Measurements from ENCODE around the gene DCP1A.

DCP1A gene

DNA sequence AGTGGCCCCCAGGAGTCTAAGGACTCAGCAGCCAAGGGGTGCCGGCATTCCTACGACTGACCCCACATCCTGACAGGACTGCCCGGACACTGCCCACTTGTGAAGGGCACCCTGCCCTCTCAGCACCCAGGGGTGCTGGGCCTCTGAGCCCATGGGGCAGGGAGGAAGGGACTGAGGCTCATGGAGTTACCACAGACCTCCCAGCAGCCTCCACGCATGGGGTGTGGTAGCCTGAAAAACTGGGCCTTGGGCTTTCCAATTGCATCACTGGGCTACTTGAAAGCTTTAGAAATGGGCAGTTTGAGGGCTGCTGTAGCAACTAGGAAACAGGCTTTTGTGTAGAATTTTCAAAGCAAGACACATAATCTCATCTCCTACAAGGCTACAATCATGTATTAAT, 104.7 kb downstream of the DCP1A start:
- DNase-seq, result no peak

DNA sequence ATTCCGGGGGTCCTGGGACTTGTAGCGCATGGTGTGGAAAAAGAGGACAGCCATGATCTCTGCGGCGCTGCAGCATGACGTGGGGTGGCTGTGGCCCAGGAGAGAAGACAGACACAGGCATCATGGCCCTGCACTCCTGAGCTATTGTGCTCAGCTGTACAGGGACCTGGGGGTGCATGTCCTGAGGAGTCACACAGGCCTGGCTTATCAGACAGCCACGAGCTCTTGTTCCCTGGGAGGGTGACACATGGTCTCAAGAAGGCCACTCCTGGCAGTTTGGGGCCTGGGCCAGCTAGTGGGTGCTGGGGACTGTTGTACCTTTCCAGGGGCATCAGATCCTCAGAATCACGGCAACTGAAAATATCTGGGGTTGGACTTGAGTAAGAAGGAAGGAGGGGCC, 105.2 kb downstream of the DCP1A start:
- no peak for DNase-seq

DNA sequence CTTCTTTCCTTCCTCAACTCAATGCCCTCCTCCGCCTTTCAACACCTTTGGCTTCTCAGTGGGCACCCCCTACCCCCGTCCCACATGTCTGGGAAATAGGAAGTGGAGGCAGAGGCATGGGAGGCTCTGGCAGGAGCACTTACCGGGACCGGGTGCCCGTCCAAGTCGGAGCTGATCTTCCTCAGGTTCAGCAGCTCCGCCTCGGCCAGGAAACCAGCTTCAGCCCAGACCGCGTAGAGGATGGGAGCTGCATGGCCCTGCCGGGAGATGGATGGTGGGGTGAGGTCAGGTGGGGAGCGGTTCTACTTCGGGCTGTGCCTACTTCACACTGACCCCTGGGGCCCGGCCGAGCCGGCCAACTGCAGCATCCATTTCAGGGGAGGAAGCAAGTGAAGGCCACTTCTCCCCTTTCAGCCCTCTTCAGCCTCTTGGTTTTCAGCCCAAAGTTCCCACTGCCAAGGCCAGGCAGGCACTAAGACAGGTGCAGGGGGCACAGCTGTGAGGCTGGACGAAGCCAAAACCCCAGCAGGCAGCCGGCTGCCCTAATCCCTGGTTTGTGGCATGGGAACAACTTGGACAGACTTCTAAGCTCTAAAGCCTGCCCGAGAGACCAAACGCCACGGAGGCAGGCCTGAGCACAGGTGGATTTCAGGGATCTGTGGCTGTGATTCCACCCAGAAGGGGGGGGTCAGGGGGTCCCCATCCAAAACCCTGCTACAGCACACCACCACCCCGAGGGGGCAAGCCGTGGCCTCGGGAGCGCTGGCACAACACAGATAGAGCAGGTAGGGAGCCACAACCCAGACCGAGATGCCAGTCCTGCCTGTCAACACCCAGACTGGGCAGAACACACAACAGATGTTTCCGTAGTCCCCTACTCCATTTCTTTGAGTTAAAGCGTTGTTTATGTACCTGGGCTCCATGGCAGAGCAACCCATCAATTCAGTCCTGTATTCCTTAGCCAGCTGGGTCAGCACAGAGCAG, 106.1 kb downstream of the DCP1A start:
- DNase-seq, result no peak

DNA sequence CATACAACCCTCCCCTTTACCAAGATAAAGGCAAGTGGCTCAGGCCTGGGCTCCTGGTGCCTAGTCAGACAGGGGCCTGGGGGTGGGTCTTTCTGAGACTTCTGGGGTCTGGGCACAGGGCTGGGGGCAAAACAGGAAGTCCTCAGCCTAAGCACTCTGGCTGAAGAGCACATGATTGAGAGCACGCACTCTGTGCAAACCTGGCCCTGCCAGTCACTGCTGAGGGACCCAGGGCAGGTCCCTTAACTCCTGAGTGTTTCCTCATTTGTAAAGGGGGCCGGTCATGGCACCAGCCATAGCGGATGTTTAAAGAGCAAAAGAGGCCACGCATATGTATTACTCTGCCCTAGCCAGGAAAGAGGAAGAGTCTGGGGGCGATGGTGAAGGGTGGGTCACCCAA, 107.5 kb downstream of the DCP1A start:
- DNase-seq, result no peak

DNA sequence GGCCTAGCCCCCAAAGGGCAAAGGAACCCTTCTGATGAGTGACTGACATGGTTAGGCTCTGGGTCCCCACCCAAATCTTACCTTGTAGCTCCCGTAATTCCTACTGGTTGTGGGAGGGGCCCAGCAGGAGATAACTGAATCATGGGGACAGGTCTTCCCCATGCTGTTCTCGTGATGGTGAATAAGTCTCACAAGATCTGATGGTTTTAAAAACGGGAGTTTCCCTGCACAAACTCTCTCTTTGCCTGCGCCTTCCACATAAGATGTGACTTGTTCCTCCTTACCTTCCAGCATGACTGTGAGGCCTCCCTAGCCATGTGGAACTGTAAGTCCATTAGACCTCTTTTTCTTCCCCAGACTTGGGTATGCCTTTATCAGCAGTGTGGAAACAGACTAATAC, 108.5 kb downstream of the DCP1A start:
- DNase-seq, result no peak

DNA sequence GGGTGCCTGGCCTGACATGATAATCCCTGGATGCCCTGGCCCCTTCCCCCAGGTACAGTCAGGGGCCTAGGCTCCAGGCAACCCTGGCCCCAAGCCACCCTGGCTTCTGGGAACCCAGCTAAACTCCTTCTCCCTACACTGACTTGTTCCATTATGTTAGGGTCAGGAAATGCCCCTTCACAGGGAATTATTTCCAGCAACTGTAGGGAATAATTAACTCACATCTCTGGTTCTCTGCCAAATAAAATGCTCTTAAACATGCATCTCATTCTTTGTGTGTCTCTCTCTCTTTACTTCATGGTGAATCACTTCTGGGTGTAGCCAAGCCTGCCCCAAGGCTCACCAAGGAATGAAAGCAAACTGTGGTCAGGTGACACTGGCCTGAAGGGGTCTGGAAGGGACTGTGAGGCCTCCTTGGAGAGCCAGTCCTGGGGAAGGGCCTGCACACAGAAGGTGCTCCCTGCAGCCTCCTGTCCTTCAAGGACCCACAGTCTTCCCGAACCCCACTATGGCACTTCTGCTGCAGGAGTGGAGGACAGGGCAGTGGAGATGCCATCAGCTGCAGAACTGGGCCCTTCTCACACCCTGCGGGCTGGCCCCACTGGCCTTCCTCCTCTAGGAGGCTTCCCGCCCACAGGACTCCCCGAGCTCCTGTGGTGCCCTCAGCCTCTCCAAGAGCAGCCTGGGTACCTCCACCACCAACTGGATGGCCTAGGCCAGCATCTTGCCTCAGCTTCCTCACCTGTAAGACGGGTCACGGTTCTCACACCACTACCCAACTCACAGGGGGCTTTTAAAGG, 109.1 kb downstream of the DCP1A start:
- no peak for DNase-seq

DNA sequence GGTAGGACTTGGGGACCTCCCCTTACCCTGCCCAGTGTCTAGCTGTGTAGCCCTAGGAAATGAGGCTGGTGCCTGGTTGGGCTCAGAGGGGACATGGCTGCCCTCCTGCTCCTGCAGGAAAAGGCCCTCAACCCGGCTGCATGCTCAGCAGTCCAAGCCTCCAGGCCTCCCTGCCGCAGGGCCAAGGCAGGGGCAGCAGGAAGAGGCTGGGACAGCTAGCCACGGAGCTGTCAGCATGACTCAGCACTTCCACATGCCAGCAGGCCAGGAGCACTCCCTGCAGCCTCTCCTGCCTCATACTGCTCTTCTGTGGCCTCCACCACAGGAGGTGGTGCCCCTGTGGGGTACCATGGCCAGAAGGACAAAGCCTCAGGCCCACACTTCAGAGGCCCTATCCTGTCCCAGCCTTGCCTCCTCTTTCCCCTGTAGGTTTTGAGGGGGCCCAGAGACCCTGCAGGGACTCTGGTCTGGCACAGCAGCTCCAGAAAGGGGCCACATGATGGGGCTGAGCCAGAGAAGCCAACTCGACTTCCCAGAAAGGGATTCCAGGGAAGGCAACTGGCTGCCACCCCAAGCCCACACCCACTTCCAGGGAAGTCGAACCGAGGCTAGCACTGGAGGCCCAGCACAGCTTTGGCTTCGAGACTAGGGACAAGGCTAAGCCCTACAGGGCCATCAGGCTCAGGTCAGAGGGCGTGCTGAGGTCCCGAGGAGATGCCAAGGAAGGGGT, 111.1 kb downstream of the DCP1A start:
- peak; percentile 45 for DNase-seq

DNA sequence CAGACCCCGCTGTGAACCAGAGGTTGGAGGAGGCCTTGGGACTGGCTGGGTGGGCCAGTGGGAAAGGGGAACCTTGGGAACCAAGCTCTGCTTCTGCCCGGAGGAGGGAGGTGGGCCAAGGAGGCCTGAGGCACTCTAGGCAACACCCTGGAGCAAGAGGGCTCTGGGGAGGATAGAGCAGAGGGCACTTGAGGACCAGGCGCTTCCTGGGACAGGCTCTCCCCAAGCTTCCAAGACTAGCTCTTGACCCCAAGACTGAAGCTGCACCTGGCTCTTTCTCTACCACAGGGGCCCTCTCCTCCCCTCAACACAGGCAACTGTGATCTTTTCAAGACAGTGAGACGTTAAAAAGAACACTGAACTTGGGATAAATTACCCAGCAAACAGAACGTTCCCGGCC, 111.8 kb downstream of the DCP1A start:
- no peak for DNase-seq

DNA sequence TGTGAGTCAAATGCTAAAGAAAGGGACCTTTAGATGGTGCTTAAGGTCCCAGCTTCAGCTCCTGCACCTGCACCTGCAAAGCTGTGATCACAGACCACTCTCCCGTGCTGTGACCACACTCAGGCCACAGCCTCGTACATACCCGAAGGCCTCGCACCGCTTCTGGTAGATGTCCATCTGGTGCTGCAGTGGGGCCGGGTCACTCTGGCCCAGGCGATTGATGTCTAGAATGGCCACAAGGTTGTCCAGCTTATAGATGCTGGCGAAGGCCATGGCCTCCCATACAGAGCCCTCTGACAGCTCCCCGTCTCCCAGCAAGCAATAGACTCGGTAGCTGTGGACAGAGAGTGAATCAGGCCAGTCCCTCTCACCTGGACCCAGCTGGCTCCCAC, 112.5 kb downstream of the DCP1A start:
- DNase-seq, result no peak

DNA sequence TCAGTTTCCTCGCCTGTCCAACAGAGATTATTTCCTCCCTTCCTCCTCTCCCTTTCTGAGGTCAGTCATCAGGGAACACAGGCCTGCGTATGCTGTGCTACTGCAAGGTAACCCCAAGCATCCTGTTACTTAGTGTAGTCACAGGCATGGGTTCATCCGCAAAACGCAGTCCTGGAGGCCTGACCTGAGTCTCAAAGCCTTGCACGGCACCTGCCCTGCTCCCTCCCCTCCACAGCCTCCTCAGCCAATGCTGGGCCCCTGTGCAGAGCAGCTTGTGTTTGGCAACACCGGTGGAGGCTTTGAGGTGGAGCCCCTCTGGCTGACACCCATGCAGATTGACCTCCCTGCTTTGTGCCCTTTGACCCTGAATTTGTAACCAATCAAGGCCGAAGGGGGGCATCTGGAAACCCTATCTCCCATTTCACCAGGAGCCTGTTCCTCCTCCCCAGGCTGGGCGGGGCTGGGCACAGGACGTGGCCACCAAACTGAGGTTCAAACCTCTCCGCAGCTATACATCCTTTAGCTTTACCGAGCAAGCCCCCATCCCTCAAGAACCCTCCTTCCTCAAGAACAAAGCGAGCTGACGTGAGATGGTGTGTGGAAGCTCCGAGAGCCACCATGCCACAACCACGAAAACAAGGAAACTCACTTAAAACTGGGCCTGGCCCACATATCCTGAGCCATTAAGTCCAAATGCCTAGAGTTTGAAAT, 113.1 kb downstream of the DCP1A start:
- DNase-seq, result no peak

All from activated CD4-positive, alpha-beta T cell treated with anti-CD3 and anti-CD28 coated beads, Interleukin-2, amount 50 U/mL, for 16 hours (primary cell).